ENCODE results near the gene PARD6G. TPM values are rescaled to one million over a fixed set of nuclear protein-coding genes. Genes with fewer than 3 reads are reported as not detected.
"Not testable (repeated sequence)": the region's sequence is repeated elsewhere in the genome, so short reads cannot be mapped to it uniquely, and the experiment has no call there.

Gene PARD6G
- total and polyA plus RNA-seq, 8 donors, result 0.42 to 2.2 (median 1.2) TPM

GRCh38 chr18:80243204-80243603 lies 4.1 kb downstream of the PARD6G start:
- Histone ChIP-seq H3K4me3 (no peak overlapping the region), H3K4me1 (no peaks in the 10 kb centered on the region), H3K36me3 (no peaks in the 10 kb centered on the region), H3K9me3 (no peaks in the 10 kb centered on the region), H3K27me3 (no peaks in the 10 kb centered on the region), H3K27ac (no peak overlapping the region)
- WGBS, 2 donors, result 83 to 85% methylated on average over 5 of the region's 5 CpGs
- TF ChIP-seq CTCF (IDR thresholded peaks at IDR 0.05), result no peak
- ATAC-seq, result no peak
- intact Hi-C loops (cut with DNase I), result no loop called here
- no peak for FAIRE-seq
- DNase-seq, result no peak

GRCh38 chr18:80241919-80242777 lies 5.2 kb downstream of the PARD6G start:
- Histone ChIP-seq H3K27ac (no peak overlapping the region), H3K27me3 (no peaks in the 10 kb centered on the region), H3K4me1 (no peaks in the 10 kb centered on the region), H3K36me3 (no peaks in the 10 kb centered on the region), H3K4me3 (no peak overlapping the region), H3K9me3 (no peaks in the 10 kb centered on the region)
- no peak for TF ChIP-seq CTCF (IDR thresholded peaks at IDR 0.05)
- peak in 1 of 6 donors; percentile 4 for DNase-seq
- ATAC-seq, result no peak
- intact Hi-C loops (cut with DNase I), result no loop called here
- no peak for FAIRE-seq
- WGBS, 2 donors, result 89% methylated on average over 7 of the region's 7 CpGs

- no peaks in the 10 kb centered on the region for H3K36me3 ChIP-seq
- no peak for FAIRE-seq
- no peaks in the 10 kb centered on the region for H3K27me3 ChIP-seq
- H3K4me3 ChIP-seq, result no peak overlapping the region
- 77 to 81% methylated on average over 5 of the region's 5 CpGs for WGBS, 2 donors
- H3K27ac ChIP-seq, result no peak overlapping the region
- intact Hi-C loops (cut with DNase I), result no loop called here
- no peaks in the 10 kb centered on the region for H3K4me1 ChIP-seq
- H3K9me3 ChIP-seq, result no peaks in the 10 kb centered on the region
- no peak for TF ChIP-seq CTCF (IDR thresholded peaks at IDR 0.05)
- peak in 1 of 6 donors; percentile 1 for DNase-seq
- no peak for ATAC-seq
These were observed 7.5 kb downstream of the PARD6G start for GRCh38 chr18:80239830-80240229.

- intact Hi-C loops (cut with DNase I), result no loop called here
- WGBS, 2 donors, result 88 to 89% methylated on average over 12 of the region's 12 CpGs
These were observed 8.6 kb downstream of the PARD6G start for GRCh38 chr18:80238651-80239260.

GRCh38 chr18:80237519-80237918 lies 9.8 kb downstream of the PARD6G start:
- ATAC-seq; H3K9me3 ChIP-seq; H3K27me3 ChIP-seq; H3K4me1 ChIP-seq; H3K4me3 ChIP-seq; DNase-seq; H3K36me3 ChIP-seq; FAIRE-seq; H3K27ac ChIP-seq; intact Hi-C loops (cut with DNase I): not testable (repeated sequence)

More at GRCh38 chr18:80238651-80239260, 8.6 kb downstream of the PARD6G start:
- FAIRE-seq (no peak), DNase-seq (peak in 1 of 6 donors; percentile 3), ATAC-seq (no peak)
- no peak for TF ChIP-seq CTCF (IDR thresholded peaks at IDR 0.05)
- Histone ChIP-seq H3K4me1 (no peaks in the 10 kb centered on the region), H3K36me3 (no peaks in the 10 kb centered on the region), H3K9me3 (no peaks in the 10 kb centered on the region), H3K27ac (no peak overlapping the region), H3K4me3 (no peak overlapping the region), H3K27me3 (no peaks in the 10 kb centered on the region)

Data from pancreas (tissue), 10 donors.